ENCODE data around the gene TNXB. TPM values are rescaled to one million over a fixed set of nuclear protein-coding genes. Genes with fewer than 3 reads are reported as not detected.
A peak's percentile ranks its signal among the peaks of the same experiment; 100 is the strongest.

The TNXB gene
- total and polyA plus RNA-seq, 9 of the 15 experiments (the other 6 are each of a cell fraction or from before 2014, with no cell fraction given): 0.14 to 28.1 (median 12.4) TPM

DNA sequence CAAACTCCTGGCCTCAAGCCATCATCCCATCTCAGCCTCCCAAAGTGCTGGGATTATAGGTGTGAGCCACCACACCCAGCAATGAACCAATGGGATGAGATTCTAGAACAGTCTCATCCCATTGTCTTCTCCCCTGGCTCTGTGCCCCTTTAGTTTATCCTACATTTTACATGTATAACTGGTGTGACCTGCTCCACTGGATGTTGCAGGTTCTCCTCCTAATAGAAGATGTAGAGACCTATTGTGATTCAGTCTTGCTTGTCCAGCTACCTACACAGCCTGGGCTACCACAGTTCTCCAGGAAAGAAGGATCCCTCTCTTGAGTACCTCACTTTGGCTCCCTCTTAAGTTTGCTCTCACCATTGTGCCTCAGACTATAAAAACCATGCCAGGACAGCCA lies 23.0 kb upstream of the TNXB start:
- intact Hi-C loops (cut with micrococcal nuclease): loop anchor here (5.0 kb wide), 1 partner anchor 1070 kb away; the partner anchor contains the start of genes HSD17B8, RXRB and SLC39A7
- CTCF ChIA-PET (ENCODE audit: low intra/inter-chr PET ratio): no interaction called here
- no peak for FAIRE-seq

GRCh38 chr6:32131439-32131948 lies 22.4 kb upstream of the TNXB start:
- H3K27ac ChIP-seq (ENCODE audit: extremely low read depth, low read depth, low read length): peak overlapping the region; percentile 60
- peaks cover 33% of the 10 kb centered on the region for H3K79me2 ChIP-seq (ENCODE audit: control insufficient read depth, insufficient read depth, low read length)
- H3K9me3 ChIP-seq (replicated peaks; ENCODE audit: control insufficient read depth, insufficient read depth, low read depth, low read length): no peaks in the 10 kb centered on the region
- H3K36me3 ChIP-seq (ENCODE audit: control insufficient read depth, insufficient read depth, low read length): peaks cover 6% of the 10 kb centered on the region; the same call in 2 of the 3 replicates
- H4K20me1 ChIP-seq (replicated peaks; ENCODE audit: control insufficient read depth, insufficient read depth, low read length): no peaks in the 10 kb centered on the region
- H2AFZ ChIP-seq (ENCODE audit: low read depth, low read length): peak overlapping the region; percentile 35; the same call in 1 of the 2 replicates
- in situ Hi-C loops (cut with MboI) (no loop called here), intact Hi-C loops (cut with micrococcal nuclease) (loop anchor here (2.0 to 5.0 kb wide), 2 partner anchors 45 to 1071 kb away; partner anchors contain the start of genes AGPAT1, HSD17B8, RXRB and SLC39A7)
- ChIA-PET POLR2A (interaction anchor here (0.5 to 3.9 kb wide), 18 partner anchors 10 to 428 kb away, joined by 3 to 23 read pairs (median 4); partner anchors contain the start of genes PBX2 and PRRT1), CTCF (ENCODE audit: low intra/inter-chr PET ratio) (no interaction called here)
- FAIRE-seq (peak; percentile 86), ATAC-seq (peak; percentile 19), DNase-seq (ENCODE audit: extremely low read depth in 1 of 4, low spot score in 3 of 4) (peak; percentile 66 to 93 (median 78))
- H3K4me1 ChIP-seq (replicated peaks in 1 of 2; ENCODE audit: control insufficient read depth in 2 of 2, insufficient read depth in 2 of 2, low read length in 2 of 2): peaks cover 39 to 45% of the 10 kb centered on the region in 2 experiments
- no peaks in the 10 kb centered on the region for H3K27me3 ChIP-seq (ENCODE audit: control insufficient read depth in 2 of 2, insufficient read depth in 2 of 2, low read length in 2 of 2)
- BruUV-seq (replicated peaks): no TSS peak
- H3K4me2 ChIP-seq (ENCODE audit: insufficient read depth, low read length): peak overlapping the region; percentile 66
- peak overlapping the region in 1 of 2 experiments; percentile 36; a peak in 1 of 4 replicates for H3K9ac ChIP-seq (ENCODE audit: insufficient read depth in 1 of 2, low read depth in 2 of 2, low read length in 2 of 2)
- H3K9me1 ChIP-seq (ENCODE audit: control insufficient read depth, insufficient read depth, low read length): no peaks in the 10 kb centered on the region
- H3K4me3 ChIP-seq: no peak overlapping the region
- WGBS (ENCODE audit: insufficient coverage, low coverage, missing lambda C conversion rate): 5% methylated on average over 12 of the region's 14 CpGs
- TF ChIP-seq CC2D1A (IDR thresholded peaks at IDR 0.05) (peak; percentile 100), ZNF174 (CRISPR knock-in tag; IDR thresholded peaks at IDR 0.05) (no peak), NFRKB (IDR thresholded peaks at IDR 0.05; ENCODE audit: low read depth) (peak; percentile 9; the same call in 1 of the 2 replicates), ZNF583 (CRISPR knock-in tag; IDR thresholded peaks at IDR 0.05) (peak; percentile 79), TRIM24 (IDR thresholded peaks at IDR 0.05) (peak; percentile 96), ZNF134 (CRISPR knock-in tag; conservative IDR thresholded peaks at IDR 0.05) (0 out of 2 replicates have a peak, but pooled peaks have one; percentile 16), RNF2 (IDR thresholded peaks at IDR 0.05) (peak; percentile 71; the same call in 1 of the 2 replicates), RB1 (IDR thresholded peaks at IDR 0.05; ENCODE audit: low read depth) (peak; percentile 60; the same call in 1 of the 2 replicates), TEAD2 (tag; IDR thresholded peaks at IDR 0.05) (no peak), E2F3 (CRISPR knock-in tag; IDR thresholded peaks at IDR 0.05) (0 out of 2 replicates have a peak, but pooled peaks have one; percentile 34), ARID2 (IDR thresholded peaks at IDR 0.05) (peak; percentile 66; the same call in 1 of the 2 replicates), KDM1A (IDR thresholded peaks at IDR 0.05) (peak; percentile 96 to 98)
- TF ChIP-seq, protein P1, sequence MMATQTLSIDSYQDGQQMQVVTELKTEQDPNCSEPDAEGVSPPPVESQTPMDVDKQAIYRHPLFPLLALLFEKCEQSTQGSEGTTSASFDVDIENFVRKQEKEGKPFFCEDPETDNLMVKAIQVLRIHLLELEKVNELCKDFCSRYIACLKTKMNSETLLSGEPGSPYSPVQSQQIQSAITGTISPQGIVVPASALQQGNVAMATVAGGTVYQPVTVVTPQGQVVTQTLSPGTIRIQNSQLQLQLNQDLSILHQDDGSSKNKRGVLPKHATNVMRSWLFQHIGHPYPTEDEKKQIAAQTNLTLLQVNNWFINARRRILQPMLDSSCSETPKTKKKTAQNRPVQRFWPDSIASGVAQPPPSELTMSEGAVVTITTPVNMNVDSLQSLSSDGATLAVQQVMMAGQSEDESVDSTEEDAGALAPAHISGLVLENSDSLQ (IDR thresholded peaks at IDR 0.05): peak; percentile 66; the same call in 1 of the 2 replicates
- TF ChIP-seq, protein P2, sequence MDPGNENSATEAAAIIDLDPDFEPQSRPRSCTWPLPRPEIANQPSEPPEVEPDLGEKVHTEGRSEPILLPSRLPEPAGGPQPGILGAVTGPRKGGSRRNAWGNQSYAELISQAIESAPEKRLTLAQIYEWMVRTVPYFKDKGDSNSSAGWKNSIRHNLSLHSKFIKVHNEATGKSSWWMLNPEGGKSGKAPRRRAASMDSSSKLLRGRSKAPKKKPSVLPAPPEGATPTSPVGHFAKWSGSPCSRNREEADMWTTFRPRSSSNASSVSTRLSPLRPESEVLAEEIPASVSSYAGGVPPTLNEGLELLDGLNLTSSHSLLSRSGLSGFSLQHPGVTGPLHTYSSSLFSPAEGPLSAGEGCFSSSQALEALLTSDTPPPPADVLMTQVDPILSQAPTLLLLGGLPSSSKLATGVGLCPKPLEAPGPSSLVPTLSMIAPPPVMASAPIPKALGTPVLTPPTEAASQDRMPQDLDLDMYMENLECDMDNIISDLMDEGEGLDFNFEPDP (CRISPR knock-in tag; IDR thresholded peaks at IDR 0.05): 0 out of 2 replicates have a peak, but pooled peaks have one; percentile 50

More for the DNA sequence above, 23.0 kb upstream of the TNXB start:
- H3K9me1 ChIP-seq (ENCODE audit: control insufficient read depth, insufficient read depth, low read length): no peaks in the 10 kb centered on the region
- TF ChIP-seq HOXB6 (CRISPR knock-in tag; IDR thresholded peaks at IDR 0.05; ENCODE audit: borderline replicate concordance) (peak; percentile 58; the same call in 1 of the 2 replicates), WHSC1 (IDR thresholded peaks at IDR 0.05; ENCODE audit: low read length) (no peak)
- no peaks in the 10 kb centered on the region; the same call in 2 of the 3 replicates for H3K36me3 ChIP-seq (ENCODE audit: control insufficient read depth, insufficient read depth, low read length)
- no peaks in the 10 kb centered on the region for H3K27me3 ChIP-seq (ENCODE audit: control insufficient read depth in 2 of 2, insufficient read depth in 2 of 2, low read length in 2 of 2)
- in situ Hi-C loops (cut with MboI): no loop called here
- peak overlapping the region; percentile 17; the same call in 1 of the 2 replicates for H3K4me2 ChIP-seq (ENCODE audit: insufficient read depth, low read length)
- no TSS peak for BruUV-seq (replicated peaks)
- no peak overlapping the region for H3K9ac ChIP-seq (ENCODE audit: insufficient read depth in 1 of 2, low read depth in 2 of 2, low read length in 2 of 2)
- H3K27ac ChIP-seq (ENCODE audit: extremely low read depth, low read depth, low read length): peak overlapping the region; percentile 5; the same call in 1 of the 3 replicates
- POLR2A ChIA-PET: interaction anchor here (0.5 to 3.9 kb wide), 13 partner anchors 10 to 429 kb away, joined by 3 to 23 read pairs (median 4); no protein-coding TSS in a partner anchor
- H3K4me1 ChIP-seq (replicated peaks in 1 of 2; ENCODE audit: control insufficient read depth in 2 of 2, insufficient read depth in 2 of 2, low read length in 2 of 2): peaks cover 33 to 43% of the 10 kb centered on the region in 2 experiments
- DNase-seq (ENCODE audit: extremely low read depth in 1 of 4, low spot score in 3 of 4) (no peak), ATAC-seq (no peak)
- H3K4me3 ChIP-seq: no peak overlapping the region
- peaks cover 27% of the 10 kb centered on the region for H3K79me2 ChIP-seq (ENCODE audit: control insufficient read depth, insufficient read depth, low read length)
- no peaks in the 10 kb centered on the region for H3K9me3 ChIP-seq (replicated peaks; ENCODE audit: control insufficient read depth, insufficient read depth, low read depth, low read length)
- no peak overlapping the region for H2AFZ ChIP-seq (ENCODE audit: low read depth, low read length)
- H4K20me1 ChIP-seq (replicated peaks; ENCODE audit: control insufficient read depth, insufficient read depth, low read length): no peaks in the 10 kb centered on the region

Data from K562 (cell line).